SK-N-SH (cell line): Measurements from ENCODE around the gene SLC2A11. TPM values are rescaled to one million over a fixed set of nuclear protein-coding genes. Genes with fewer than 3 reads are reported as not detected.

ENCODE experiments used
- CTCF ChIA-PET: fragments of 300-600, 350-600 bp; formaldehyde crosslinking; extraction: SDS; loops from one replicate; lab custom pipeline; 2021; lab: Yijun Ruan, JAX
- POLR2A ChIA-PET: fragments of 350-600 bp; sonication (Branson Sonifier 250); formaldehyde crosslinking; extraction: SDS; loops from one replicate; lab custom pipeline; 2020; ENCODE audit warnings: antibody characterized with exemption, inconsistent platforms; lab: Yijun Ruan, JAX
- DNase-seq: peaks from one replicate; pipeline ENCODE4 v3.0.0; 2012
- H2AFZ ChIP-seq: fragments of 200-600 bp; sonication (generic); 2 replicates; pipeline ENCODE4 v1.8.1; 2016; ENCODE audit warnings: antibody characterized with exemption, mild to moderate bottlenecking, low read depth
- H3F3A ChIP-seq: fragments of 200-600 bp; sonication (generic); replicated peaks from 2 replicates; pipeline ENCODE3; 2016; ENCODE audit warnings: antibody characterized with exemption, mild to moderate bottlenecking; ENCODE audit not compliant: insufficient read depth
- H3K27ac ChIP-seq, 2 experiments: fragments of 200-500 bp in 1 of 2; fragments of 200-600 bp in 1 of 2; sonication (Bioruptor generic) in 1 of 2; sonication (generic), shearing (Covaris generic) in 1 of 2; 2 replicates each; pipeline versions ENCODE4 v1.5.1 to v1.6.1; 2014 to 2016; ENCODE audit warnings: low read depth in 2 of 2, inconsistent platforms in 1 of 2, low read length in 1 of 2, mild to moderate bottlenecking in 1 of 2, mixed read lengths in 1 of 2
- H3K27me3 ChIP-seq: fragments of 200-600 bp; sonication (generic), shearing (Covaris generic); 2 replicates; pipeline ENCODE4 v1.6.1; 2016; ENCODE audit warnings: mixed run types; ENCODE audit not compliant: insufficient read depth
- H3K36me3 ChIP-seq, 2 experiments: fragments of 200-500 bp in 1 of 2; fragments of 200-600 bp in 1 of 2; sonication (Bioruptor generic) in 1 of 2; sonication (generic) in 1 of 2; replicated peaks in 1 of 2; 2 replicates each; pipeline versions ENCODE3 to v1.5.1; 2014 to 2016; ENCODE audit warnings: low read length in 1 of 2, mild to moderate bottlenecking in 1 of 2; ENCODE audit not compliant: insufficient read depth in 2 of 2, control insufficient read depth in 1 of 2
- H3K4me1 ChIP-seq, 2 experiments: fragments of 200-500 bp in 1 of 2; fragments of 200-600 bp in 1 of 2; sonication (Bioruptor generic) in 1 of 2; sonication (generic), shearing (Covaris generic) in 1 of 2; 2 replicates each; pipeline versions ENCODE4 v1.5.1 to v1.6.1; 2014 to 2016; ENCODE audit warnings: low read depth in 1 of 2, low read length in 1 of 2, mixed run types in 1 of 2; ENCODE audit not compliant: insufficient read depth in 2 of 2, control insufficient read depth in 1 of 2
- H3K4me2 ChIP-seq: fragments of 200-600 bp; sonication (generic), shearing (Covaris generic); 2 replicates; pipeline ENCODE4 v1.6.1; 2017; ENCODE audit warnings: mixed run types
- H3K4me3 ChIP-seq, 2 experiments: fragments of 200-500 bp in 1 of 2; fragments of 200-600 bp in 1 of 2; sonication (Bioruptor generic) in 1 of 2; sonication (generic), shearing (Covaris generic) in 1 of 2; 2 replicates each; pipeline versions ENCODE4 v1.5.1 to v1.8.1; 2014 to 2016; ENCODE audit warnings: low read depth in 2 of 2, inconsistent platforms in 1 of 2, low read length in 1 of 2, mild to moderate bottlenecking in 1 of 2, mixed read lengths in 1 of 2, moderate library complexity in 1 of 2
- H3K79me2 ChIP-seq: fragments of 200-600 bp; sonication (generic); 2 replicates; pipeline ENCODE4 v1.8.1; 2017; ENCODE audit warnings: mild to moderate bottlenecking; ENCODE audit not compliant: insufficient read depth
- H3K9ac ChIP-seq: fragments of 200-600 bp; sonication (generic); 2 replicates; pipeline ENCODE4 v1.6.1; 2017; ENCODE audit warnings: mixed run types
- H3K9me2 ChIP-seq: fragments of 200-600 bp; sonication (generic); 2 replicates; pipeline ENCODE4 v1.6.1; 2017; ENCODE audit warnings: mixed run types
- H3K9me3 ChIP-seq: fragments of 200-600 bp; sonication (generic); 2 replicates; pipeline ENCODE4 v1.6.1; 2017; ENCODE audit warnings: mixed run types, mild to moderate bottlenecking, moderate library complexity
- H4K20me1 ChIP-seq: fragments of 200-600 bp; sonication (generic); 2 replicates; pipeline ENCODE4 v1.6.1; 2017; ENCODE audit warnings: mild to moderate bottlenecking, mixed run types; ENCODE audit not compliant: insufficient read depth
- CTCF ChIP-seq: fragments of 200-600 bp; sonication (generic); IDR thresholded peaks from 2 replicates; pipeline ENCODE4 v1.6.1; 2017; ENCODE audit warnings: antibody characterized with exemption, mild to moderate bottlenecking, moderate library complexity
- ELF1 ChIP-seq: IDR thresholded peaks from 2 replicates; pipeline ENCODE4 v1.4.0; 2012
- EP300 ChIP-seq, 2 experiments: IDR thresholded peaks; 2 replicates each; pipeline versions ENCODE4 v1.4.0 to v1.6.1; 2012; ENCODE audit warnings: borderline replicate concordance in 1 of 2, low read depth in 1 of 2, low read length in 1 of 2
- EZH2phosphoT487 ChIP-seq: fragments of 200-600 bp; sonication (generic); IDR thresholded peaks from 2 replicates; pipeline ENCODE4 v1.6.1; 2017; ENCODE audit warnings: low read depth, mixed run types, mild to moderate bottlenecking, antibody characterized with exemption, moderate library complexity, borderline replicate concordance
- FOSL2 ChIP-seq: IDR thresholded peaks from 2 replicates; pipeline ENCODE4 v1.4.0; 2012; ENCODE audit warnings: low read depth, mild to moderate bottlenecking, moderate library complexity, borderline replicate concordance
- FOXM1 ChIP-seq: IDR thresholded peaks from 2 replicates; pipeline ENCODE4 v1.4.0; 2012; ENCODE audit warnings: low read depth, mild to moderate bottlenecking
- GABPA ChIP-seq: IDR thresholded peaks from 2 replicates; pipeline ENCODE4 v1.4.0; 2012; ENCODE audit warnings: low read depth, mild to moderate bottlenecking
- GATA2 ChIP-seq: sonication (generic); formaldehyde crosslinking; IDR thresholded peaks from 2 replicates; pipeline ENCODE4 v1.5.0; 2020; ENCODE audit warnings: mild to moderate bottlenecking, missing genetic modification reagents
- JUND ChIP-seq: IDR thresholded peaks from 2 replicates; pipeline ENCODE4 v1.4.0; 2012
- MEF2A ChIP-seq: IDR thresholded peaks from 2 replicates; pipeline ENCODE4 v1.4.0; 2012; ENCODE audit warnings: low read depth, borderline replicate concordance
- POLR2AphosphoS5 ChIP-seq: IDR thresholded peaks from 2 replicates; pipeline ENCODE4 v1.6.1; 2012; ENCODE audit warnings: low read depth, low read length
- RAD21 ChIP-seq: IDR thresholded peaks from 2 replicates; pipeline ENCODE4 v1.6.1; 2012; ENCODE audit warnings: mild to moderate bottlenecking, low read length
- RFX5 ChIP-seq: IDR thresholded peaks from 2 replicates; pipeline ENCODE4 v1.6.1; 2012; ENCODE audit warnings: mild to moderate bottlenecking, improper control_type of control experiment, low read length
- RXRA ChIP-seq: IDR thresholded peaks from 2 replicates; pipeline ENCODE4 v1.4.0; 2012; ENCODE audit warnings: low read depth, mild to moderate bottlenecking, borderline replicate concordance
- SIN3A ChIP-seq: IDR thresholded peaks from 2 replicates; pipeline ENCODE4 v1.6.1; 2012; ENCODE audit warnings: low read depth, mild to moderate bottlenecking, low read length, moderate library complexity, borderline replicate concordance
- USF1 ChIP-seq: IDR thresholded peaks from 2 replicates; pipeline ENCODE4 v1.4.0; 2012; ENCODE audit warnings: low read depth, borderline replicate concordance
- YY1 ChIP-seq: IDR thresholded peaks from 2 replicates; pipeline ENCODE4 v1.4.0; 2012; ENCODE audit warnings: low read depth, mild to moderate bottlenecking
- WGBS: methylation state at CpG from one replicate; pipeline ENCODE4 v1.1.6; 2017; ENCODE audit warnings: low lambda C conversion rate; 5-methylcytosine and 5-hydroxymethylcytosine counted together
- polyA plus RNA-seq, 3 experiments: library from polyadenylated mRNA; depleted of rRNA; stranded (reverse); fragments of >200 nt; gene quantifications; 2 replicates each; pipeline ENCODE4 v1.2.3, GENCODE V29; 2012
- TF ChIP-seq, protein P1 (sequence below): IDR thresholded peaks from 2 replicates; pipeline ENCODE4 v1.6.1; 2012; ENCODE audit warnings: mild to moderate bottlenecking, low read depth, low read length, moderate library complexity
- TF ChIP-seq, protein P2 (sequence below): IDR thresholded peaks from 2 replicates; pipeline ENCODE4 v1.4.0; 2012; ENCODE audit warnings: low read depth, borderline replicate concordance

SLC2A11 gene
- polyA plus RNA-seq, 1 of the 3 experiments (the other 2 are of a cell fraction) = 21.8 TPM

DNA sequence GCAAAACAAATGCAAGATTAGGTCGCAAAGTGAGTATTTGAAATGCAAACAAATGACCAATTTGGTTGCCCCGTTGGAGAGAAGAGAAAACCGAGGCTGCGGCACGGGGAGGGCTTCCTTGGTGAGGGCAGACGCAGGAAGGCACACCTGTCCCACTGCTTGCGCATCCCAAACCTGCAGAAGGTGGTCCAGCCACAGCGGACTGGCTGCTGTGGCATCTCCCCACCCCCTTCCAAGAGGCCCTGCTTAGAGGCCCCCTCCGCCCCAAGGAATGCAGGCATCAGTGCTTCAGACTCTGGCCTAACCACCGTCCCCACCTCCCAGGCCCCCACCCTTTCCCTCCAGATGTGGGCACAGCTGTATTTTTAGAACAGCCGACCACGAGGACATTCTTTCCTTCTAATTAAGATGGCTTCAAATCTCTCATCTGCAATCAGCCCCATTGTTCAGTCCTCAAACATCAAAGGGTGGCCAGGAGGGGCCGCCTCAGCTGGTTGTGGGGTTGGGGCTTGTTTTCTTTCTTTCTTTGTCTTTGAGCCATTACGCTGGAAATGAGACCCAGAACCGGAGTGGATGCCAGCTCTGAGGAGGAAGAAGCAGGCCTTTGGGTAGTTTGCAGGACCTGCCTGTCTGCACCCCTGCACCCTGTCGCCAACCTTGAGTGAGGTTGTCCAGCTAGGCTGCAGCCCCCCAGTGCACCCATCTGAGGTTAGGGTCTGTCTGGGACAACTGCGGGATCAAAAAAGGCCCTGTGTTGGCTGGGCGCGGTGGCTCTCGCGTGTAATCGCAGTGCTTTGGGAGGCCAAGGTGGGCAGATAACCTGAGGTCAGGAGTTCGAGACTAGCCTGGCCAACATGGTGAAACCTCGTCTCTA, 9.4 kb upstream of the SLC2A11 start (continued):
- TF ChIP-seq ELF1 (no peak), RAD21 (no peak)

DNA sequence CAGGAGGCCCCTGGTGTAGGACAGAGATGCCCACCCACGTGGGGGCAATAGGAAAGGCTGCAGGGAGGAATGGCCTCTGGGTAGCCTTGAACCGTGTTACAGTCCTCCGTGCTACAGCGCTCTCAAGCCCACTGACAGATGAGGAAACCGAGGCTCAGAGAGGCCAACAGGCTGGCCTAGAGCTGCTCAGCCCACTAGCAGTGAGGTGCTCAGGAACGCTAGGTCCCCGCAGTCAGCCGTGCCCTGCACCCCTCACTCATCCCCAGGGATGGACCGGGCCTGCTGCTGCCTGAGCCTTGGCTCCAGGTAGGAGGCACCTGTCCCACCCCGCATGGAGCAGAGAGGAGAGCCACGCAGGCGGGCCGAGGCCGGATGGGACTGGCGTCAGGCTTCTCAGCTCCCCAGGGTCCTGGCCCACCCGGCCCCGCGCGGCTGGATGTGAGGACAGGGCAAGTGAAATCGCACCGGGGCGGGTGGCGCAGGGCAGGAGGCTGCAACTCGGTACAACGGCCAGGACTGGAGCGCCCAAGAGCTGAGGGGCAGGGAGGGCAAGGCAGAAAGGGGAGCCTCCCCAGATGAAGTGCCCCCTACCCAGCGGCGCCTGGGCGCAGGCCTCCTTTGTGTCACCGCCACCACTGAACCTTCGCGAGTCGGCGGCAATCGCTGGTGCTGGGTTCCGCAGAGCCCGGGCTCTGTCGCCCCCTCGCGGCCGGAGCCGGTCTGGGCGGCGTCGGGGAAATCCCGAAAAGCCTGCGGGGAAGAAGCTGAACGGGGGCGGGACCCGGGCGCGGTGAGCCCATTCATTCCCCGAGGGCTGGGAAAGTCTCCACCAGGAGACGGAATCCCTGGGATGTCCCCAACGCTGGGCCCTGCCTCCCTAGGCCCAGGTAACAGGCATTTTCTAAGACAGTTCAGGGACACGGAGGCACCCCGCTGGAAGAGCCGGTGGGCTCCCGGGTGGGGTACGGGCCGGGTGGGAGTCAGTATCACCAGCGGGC, 8.4 kb upstream of the SLC2A11 start:
- DNase-seq = peak; percentile 92
- no peak for TF ChIP-seq FOSL2
- TF ChIP-seq ELF1 = no peak
- no peak for TF ChIP-seq EZH2phosphoT487
- TF ChIP-seq GATA2 = no peak
- no peak for TF ChIP-seq USF1
- TF ChIP-seq FOXM1 = no peak
- no peak for TF ChIP-seq SIN3A
- no peak for TF ChIP-seq GABPA
- TF ChIP-seq JUND = no peak
- no peak for TF ChIP-seq YY1
- peak; percentile 95 for TF ChIP-seq RAD21
- no peak for TF ChIP-seq RXRA
- peak; percentile 87 for TF ChIP-seq CTCF
- TF ChIP-seq, protein P1, sequence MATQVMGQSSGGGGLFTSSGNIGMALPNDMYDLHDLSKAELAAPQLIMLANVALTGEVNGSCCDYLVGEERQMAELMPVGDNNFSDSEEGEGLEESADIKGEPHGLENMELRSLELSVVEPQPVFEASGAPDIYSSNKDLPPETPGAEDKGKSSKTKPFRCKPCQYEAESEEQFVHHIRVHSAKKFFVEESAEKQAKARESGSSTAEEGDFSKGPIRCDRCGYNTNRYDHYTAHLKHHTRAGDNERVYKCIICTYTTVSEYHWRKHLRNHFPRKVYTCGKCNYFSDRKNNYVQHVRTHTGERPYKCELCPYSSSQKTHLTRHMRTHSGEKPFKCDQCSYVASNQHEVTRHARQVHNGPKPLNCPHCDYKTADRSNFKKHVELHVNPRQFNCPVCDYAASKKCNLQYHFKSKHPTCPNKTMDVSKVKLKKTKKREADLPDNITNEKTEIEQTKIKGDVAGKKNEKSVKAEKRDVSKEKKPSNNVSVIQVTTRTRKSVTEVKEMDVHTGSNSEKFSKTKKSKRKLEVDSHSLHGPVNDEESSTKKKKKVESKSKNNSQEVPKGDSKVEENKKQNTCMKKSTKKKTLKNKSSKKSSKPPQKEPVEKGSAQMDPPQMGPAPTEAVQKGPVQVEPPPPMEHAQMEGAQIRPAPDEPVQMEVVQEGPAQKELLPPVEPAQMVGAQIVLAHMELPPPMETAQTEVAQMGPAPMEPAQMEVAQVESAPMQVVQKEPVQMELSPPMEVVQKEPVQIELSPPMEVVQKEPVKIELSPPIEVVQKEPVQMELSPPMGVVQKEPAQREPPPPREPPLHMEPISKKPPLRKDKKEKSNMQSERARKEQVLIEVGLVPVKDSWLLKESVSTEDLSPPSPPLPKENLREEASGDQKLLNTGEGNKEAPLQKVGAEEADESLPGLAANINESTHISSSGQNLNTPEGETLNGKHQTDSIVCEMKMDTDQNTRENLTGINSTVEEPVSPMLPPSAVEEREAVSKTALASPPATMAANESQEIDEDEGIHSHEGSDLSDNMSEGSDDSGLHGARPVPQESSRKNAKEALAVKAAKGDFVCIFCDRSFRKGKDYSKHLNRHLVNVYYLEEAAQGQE = no peak
- TF ChIP-seq, protein P2, sequence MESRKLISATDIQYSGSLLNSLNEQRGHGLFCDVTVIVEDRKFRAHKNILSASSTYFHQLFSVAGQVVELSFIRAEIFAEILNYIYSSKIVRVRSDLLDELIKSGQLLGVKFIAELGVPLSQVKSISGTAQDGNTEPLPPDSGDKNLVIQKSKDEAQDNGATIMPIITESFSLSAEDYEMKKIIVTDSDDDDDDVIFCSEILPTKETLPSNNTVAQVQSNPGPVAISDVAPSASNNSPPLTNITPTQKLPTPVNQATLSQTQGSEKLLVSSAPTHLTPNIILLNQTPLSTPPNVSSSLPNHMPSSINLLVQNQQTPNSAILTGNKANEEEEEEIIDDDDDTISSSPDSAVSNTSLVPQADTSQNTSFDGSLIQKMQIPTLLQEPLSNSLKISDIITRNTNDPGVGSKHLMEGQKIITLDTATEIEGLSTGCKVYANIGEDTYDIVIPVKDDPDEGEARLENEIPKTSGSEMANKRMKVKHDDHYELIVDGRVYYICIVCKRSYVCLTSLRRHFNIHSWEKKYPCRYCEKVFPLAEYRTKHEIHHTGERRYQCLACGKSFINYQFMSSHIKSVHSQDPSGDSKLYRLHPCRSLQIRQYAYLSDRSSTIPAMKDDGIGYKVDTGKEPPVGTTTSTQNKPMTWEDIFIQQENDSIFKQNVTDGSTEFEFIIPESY = no peak
- no peak for TF ChIP-seq RFX5
- TF ChIP-seq POLR2AphosphoS5 = no peak
- no peak for TF ChIP-seq EP300 (IDR thresholded peaks at IDR 0.05; ENCODE audit: borderline replicate concordance in 1 of 2, low read depth in 1 of 2, low read length in 1 of 2)
- TF ChIP-seq MEF2A = no peak

More for the DNA sequence above, 8.4 kb upstream of the SLC2A11 start:
- no peaks in the 10 kb centered on the region for H3F3A ChIP-seq
- 49% methylated on average over 14 of the region's 62 CpGs for WGBS
- no peaks in the 10 kb centered on the region for H3K27me3 ChIP-seq
- no peak overlapping the region for H3K9ac ChIP-seq
- ChIA-PET POLR2A (interaction anchor here (0.8 to 1.4 kb wide), 4 partner anchors 23 to 77 kb away, joined by 3 to 5 read pairs (median 4); partner anchors contain the start of genes MMP11 and SMARCB1), CTCF (interaction anchor here (0.6 to 10.1 kb wide), 74 partner anchors 9 to 479 kb away, joined by 3 to 277 read pairs (median 4); partner anchors contain the start of genes C22orf15, CHCHD10, DERL3 and MMP11)
- H4K20me1 ChIP-seq = no peaks in the 10 kb centered on the region
- H3K27ac ChIP-seq = no peak overlapping the region
- H3K36me3 ChIP-seq = no peaks in the 10 kb centered on the region
- H3K4me3 ChIP-seq = peak overlapping the region; percentile 19 to 43; a peak in 2 of 4 replicates
- peaks cover 4 to 36% of the 10 kb centered on the region in 2 experiments for H3K4me1 ChIP-seq
- peak overlapping the region; percentile 69; the same call in 1 of the 2 replicates for H3K4me2 ChIP-seq
- H3K79me2 ChIP-seq = no peaks in the 10 kb centered on the region
- H3K9me2 ChIP-seq = no peaks in the 10 kb centered on the region
- no peaks in the 10 kb centered on the region for H3K9me3 ChIP-seq
- H2AFZ ChIP-seq = 0 out of 2 replicates have a peak overlapping the region, but pooled peaks have one; percentile 60
